ENCODE data around the gene ADRA2B. TPM values are rescaled to one million over a fixed set of nuclear protein-coding genes. Genes with fewer than 3 reads are reported as not detected.

ADRA2B gene
- total RNA-seq, 4 donors from 2014 or later: 0.28 to 0.67 (median 0.53) TPM; not detected in 1

- no peak for TF ChIP-seq CTCF (IDR thresholded peaks at IDR 0.05)
- TF ChIP-seq POLR2A (IDR thresholded peaks at IDR 0.05): no peak
- Histone ChIP-seq H3K27me3 (no peaks in the 10 kb centered on the region), H3K27ac (no peak overlapping the region), H3K36me3 (no peaks in the 10 kb centered on the region), H3K9me3 (no peaks in the 10 kb centered on the region), H3K4me1 (no peaks in the 10 kb centered on the region), H3K4me3 (no peak overlapping the region)
- no peak for DNase-seq
Measured at GRCh38 chr2:96136129-96136720, 19.9 kb upstream of the ADRA2B start.

- Histone ChIP-seq H3K27ac (no peak overlapping the region), H3K4me3 (no peak overlapping the region), H3K4me1 (no peaks in the 10 kb centered on the region), H3K36me3 (no peaks in the 10 kb centered on the region), H3K27me3 (no peaks in the 10 kb centered on the region), H3K9me3 (no peaks in the 10 kb centered on the region)
- DNase-seq: no peak
- TF ChIP-seq POLR2A (IDR thresholded peaks at IDR 0.05): no peak
- no peak for TF ChIP-seq CTCF (IDR thresholded peaks at IDR 0.05)
Measured at GRCh38 chr2:96135621-96136020, 19.2 kb upstream of the ADRA2B start.

GRCh38 chr2:96135171-96135570 is 18.8 kb upstream of the ADRA2B start:
- Histone ChIP-seq H3K36me3 (no peaks in the 10 kb centered on the region), H3K9me3 (no peaks in the 10 kb centered on the region), H3K4me1 (no peaks in the 10 kb centered on the region), H3K27me3 (no peaks in the 10 kb centered on the region), H3K27ac (no peak overlapping the region), H3K4me3 (no peak overlapping the region)
- TF ChIP-seq POLR2A (IDR thresholded peaks at IDR 0.05) (no peak), CTCF (IDR thresholded peaks at IDR 0.05) (no peak)
- no peak for DNase-seq

- Histone ChIP-seq H3K4me1 (no peaks in the 10 kb centered on the region), H3K27me3 (no peaks in the 10 kb centered on the region), H3K27ac (no peak overlapping the region), H3K36me3 (no peaks in the 10 kb centered on the region), H3K4me3 (no peak overlapping the region), H3K9me3 (no peaks in the 10 kb centered on the region)
- TF ChIP-seq CTCF (IDR thresholded peaks at IDR 0.05) (no peak), POLR2A (IDR thresholded peaks at IDR 0.05) (no peak)
- DNase-seq: no peak
Measured at GRCh38 chr2:96134421-96134820, 18.1 kb upstream of the ADRA2B start.

GRCh38 chr2:96131813-96132745 is 15.7 kb upstream of the ADRA2B start:
- Histone ChIP-seq H3K27me3 (no peaks in the 10 kb centered on the region), H3K36me3 (no peaks in the 10 kb centered on the region), H3K4me1 (no peaks in the 10 kb centered on the region), H3K27ac (no peak overlapping the region), H3K4me3 (no peak overlapping the region), H3K9me3 (no peaks in the 10 kb centered on the region)
- TF ChIP-seq CTCF (IDR thresholded peaks at IDR 0.05): no peak
- TF ChIP-seq POLR2A (IDR thresholded peaks at IDR 0.05): no peak
- DNase-seq: no peak

All from Peyer's patch (tissue), 4 donors.